Osteocyte (in vitro differentiated cells): ENCODE results near the gene IGFBP3. TPM values are rescaled to one million over a fixed set of nuclear protein-coding genes. Genes with fewer than 3 reads are reported as not detected.

Experiments used
- DNase-seq: peaks from one replicate; pipeline ENCODE4 v3.0.0; 2021; ENCODE audit warnings: mixed read lengths; ENCODE audit not compliant: unreplicated experiment; ENCODE audit errors: extremely low spot score
- H3K27ac Mint-ChIP-seq: one replicate; pipeline ENCODE4 v1.8.0; 2021; ENCODE audit warnings: mild to moderate bottlenecking, mixed read lengths; ENCODE audit not compliant: unreplicated experiment
- H3K27me3 Mint-ChIP-seq: one replicate; pipeline ENCODE4 v1.8.0; 2021; ENCODE audit warnings: mixed read lengths; ENCODE audit not compliant: unreplicated experiment
- H3K36me3 Mint-ChIP-seq: one replicate; pipeline ENCODE4 v1.8.0; 2021; ENCODE audit warnings: mixed read lengths; ENCODE audit not compliant: unreplicated experiment
- H3K4me1 Mint-ChIP-seq: one replicate; pipeline ENCODE4 v1.8.0; 2021; ENCODE audit warnings: mixed read lengths; ENCODE audit not compliant: unreplicated experiment
- H3K4me3 Mint-ChIP-seq: one replicate; pipeline ENCODE4 v1.8.0; 2021; ENCODE audit warnings: mild to moderate bottlenecking, moderate library complexity, mixed read lengths; ENCODE audit not compliant: unreplicated experiment
- H3K9me3 Mint-ChIP-seq: one replicate; pipeline ENCODE4 v1.8.0; 2021; ENCODE audit warnings: mixed read lengths; ENCODE audit not compliant: unreplicated experiment
- total RNA-seq: library from RNA; stranded (reverse); gene quantifications from 2 replicates; pipeline ENCODE4 v1.2.1, GENCODE V29; 2021
- TF ChIP-seq, protein P1 (sequence below): fragments of 200-600 bp; sonication (generic); IDR thresholded peaks from 2 replicates; pipeline ENCODE4 v1.5.0; 2021; ENCODE audit warnings: antibody characterized with exemption, mild to moderate bottlenecking, moderate library complexity

IGFBP3 gene
- total RNA-seq, 1 donor from 2014 or later, result 321 TPM

DNA sequence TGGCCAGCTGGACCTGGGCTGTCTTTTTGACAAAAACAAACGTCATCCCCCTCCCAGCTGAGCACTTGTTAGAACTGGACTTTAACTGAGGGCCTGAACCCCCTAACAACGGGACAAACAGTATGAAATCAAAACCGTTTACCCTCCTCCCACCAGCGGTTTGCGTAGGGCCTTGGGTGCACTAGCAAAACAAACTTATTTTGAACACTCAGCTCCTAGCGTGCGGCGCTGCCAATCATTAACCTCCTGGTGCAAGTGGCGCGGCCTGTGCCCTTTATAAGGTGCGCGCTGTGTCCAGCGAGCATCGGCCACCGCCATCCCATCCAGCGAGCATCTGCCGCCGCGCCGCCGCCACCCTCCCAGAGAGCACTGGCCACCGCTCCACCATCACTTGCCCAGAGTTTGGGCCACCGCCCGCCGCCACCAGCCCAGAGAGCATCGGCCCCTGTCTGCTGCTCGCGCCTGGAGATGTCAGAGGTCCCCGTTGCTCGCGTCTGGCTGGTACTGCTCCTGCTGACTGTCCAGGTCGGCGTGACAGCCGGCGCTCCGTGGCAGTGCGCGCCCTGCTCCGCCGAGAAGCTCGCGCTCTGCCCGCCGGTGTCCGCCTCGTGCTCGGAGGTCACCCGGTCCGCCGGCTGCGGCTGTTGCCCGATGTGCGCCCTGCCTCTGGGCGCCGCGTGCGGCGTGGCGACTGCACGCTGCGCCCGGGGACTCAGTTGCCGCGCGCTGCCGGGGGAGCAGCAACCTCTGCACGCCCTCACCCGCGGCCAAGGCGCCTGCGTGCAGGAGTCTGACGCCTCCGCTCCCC, 32.7 kb downstream of the IGFBP3 start, which contains the start of gene IGFBP1:
Gene IGFBP1, plus strand, starts transcription at position 304 of the 808 bp plus-strand sequence. Its CDS starts 165 bp downstream, at position 469.
- no peak for DNase-seq
- H3K4me3 Mint-ChIP-seq, result peak within 1 kb of the TSS; percentile 70
- peak within 1 kb of the TSS; percentile 92 for H3K27ac Mint-ChIP-seq
- peaks cover 66% of the 10 kb centered on the region for H3K4me1 Mint-ChIP-seq
- no peaks in the 10 kb centered on the region for H3K9me3 Mint-ChIP-seq
- no peaks in the 10 kb centered on the region for H3K27me3 Mint-ChIP-seq
- TF ChIP-seq, protein P1, sequence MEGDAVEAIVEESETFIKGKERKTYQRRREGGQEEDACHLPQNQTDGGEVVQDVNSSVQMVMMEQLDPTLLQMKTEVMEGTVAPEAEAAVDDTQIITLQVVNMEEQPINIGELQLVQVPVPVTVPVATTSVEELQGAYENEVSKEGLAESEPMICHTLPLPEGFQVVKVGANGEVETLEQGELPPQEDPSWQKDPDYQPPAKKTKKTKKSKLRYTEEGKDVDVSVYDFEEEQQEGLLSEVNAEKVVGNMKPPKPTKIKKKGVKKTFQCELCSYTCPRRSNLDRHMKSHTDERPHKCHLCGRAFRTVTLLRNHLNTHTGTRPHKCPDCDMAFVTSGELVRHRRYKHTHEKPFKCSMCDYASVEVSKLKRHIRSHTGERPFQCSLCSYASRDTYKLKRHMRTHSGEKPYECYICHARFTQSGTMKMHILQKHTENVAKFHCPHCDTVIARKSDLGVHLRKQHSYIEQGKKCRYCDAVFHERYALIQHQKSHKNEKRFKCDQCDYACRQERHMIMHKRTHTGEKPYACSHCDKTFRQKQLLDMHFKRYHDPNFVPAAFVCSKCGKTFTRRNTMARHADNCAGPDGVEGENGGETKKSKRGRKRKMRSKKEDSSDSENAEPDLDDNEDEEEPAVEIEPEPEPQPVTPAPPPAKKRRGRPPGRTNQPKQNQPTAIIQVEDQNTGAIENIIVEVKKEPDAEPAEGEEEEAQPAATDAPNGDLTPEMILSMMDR, result no peak
- no peaks in the 10 kb centered on the region for H3K36me3 Mint-ChIP-seq

DNA sequence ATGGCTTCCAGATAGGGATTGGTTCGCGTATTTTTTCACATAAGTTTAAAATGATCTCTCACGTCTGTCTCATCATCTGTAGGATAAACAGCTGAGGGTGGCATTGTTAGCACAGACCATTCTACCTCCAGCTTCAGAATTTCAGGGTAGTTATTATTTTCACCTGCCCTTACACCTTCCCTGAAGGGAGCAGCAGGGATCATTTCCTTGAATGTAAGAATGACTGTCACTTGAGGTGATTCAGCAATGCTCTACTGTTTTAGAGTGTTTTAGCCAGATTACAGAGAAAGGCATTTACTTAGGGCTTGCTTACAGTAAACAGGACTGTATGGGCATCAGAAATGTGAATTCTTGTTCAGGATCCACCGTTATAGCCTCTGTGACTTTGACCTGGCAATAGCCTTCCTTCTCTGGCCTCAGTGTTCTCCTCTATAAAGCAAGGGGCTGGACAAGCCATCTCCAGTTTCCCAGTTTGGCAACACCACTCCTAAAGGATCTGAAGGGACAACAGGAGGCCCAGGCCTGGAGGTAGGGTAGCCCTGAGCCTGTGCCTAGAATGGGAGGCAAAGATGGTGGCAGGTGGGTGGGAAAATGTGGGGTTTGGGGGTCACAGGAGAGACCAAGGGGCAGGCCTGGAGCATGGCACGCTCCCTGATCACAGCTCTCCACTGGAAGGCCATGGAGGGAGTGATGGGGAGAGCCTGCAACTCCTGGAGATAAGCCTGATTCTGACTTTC, 34.0 kb downstream of the IGFBP3 start:
- Mint-ChIP-seq H3K27me3 (no peaks in the 10 kb centered on the region), H3K4me3 (no peak overlapping the region), H3K36me3 (no peaks in the 10 kb centered on the region), H3K4me1 (peaks cover 76% of the 10 kb centered on the region), H3K27ac (peak overlapping the region; percentile 92), H3K9me3 (no peaks in the 10 kb centered on the region)
- no peak for DNase-seq
- TF ChIP-seq, protein P1, result no peak

DNA sequence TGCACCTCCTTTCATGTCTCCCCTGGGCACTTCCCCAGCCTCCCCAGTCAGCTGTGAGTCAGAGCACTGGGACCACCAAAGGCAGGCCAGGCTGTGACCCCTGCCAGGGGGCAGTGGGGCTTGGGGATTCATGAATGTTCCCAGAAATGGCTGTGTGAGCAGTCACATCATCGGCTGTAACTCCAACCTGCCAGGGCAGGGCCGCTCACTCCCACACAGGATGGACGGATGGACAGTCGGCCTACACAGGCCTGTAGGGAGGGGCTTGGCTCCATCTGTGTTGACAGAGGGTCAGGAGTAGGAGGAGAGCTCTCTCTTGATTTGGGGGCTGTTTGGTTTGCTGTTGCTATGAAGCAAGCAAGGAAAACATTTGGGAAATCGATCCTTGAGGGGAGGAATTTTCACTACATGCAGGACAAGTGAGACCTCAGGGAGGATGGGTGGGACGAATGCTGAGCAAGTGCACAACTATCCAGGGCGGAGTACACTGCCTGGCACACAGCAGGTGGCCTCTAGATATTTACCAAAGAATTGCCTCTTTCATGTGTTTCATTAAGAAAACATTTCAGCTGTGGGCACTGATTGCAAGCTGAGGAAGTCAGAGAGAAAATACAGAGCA, 35.7 kb downstream of the IGFBP3 start:
- TF ChIP-seq, protein P1, result no peak
- no peak for DNase-seq
- Mint-ChIP-seq H3K4me3 (no peak overlapping the region), H3K4me1 (peaks cover 74% of the 10 kb centered on the region), H3K27ac (peak overlapping the region; percentile 92), H3K27me3 (no peaks in the 10 kb centered on the region), H3K36me3 (no peaks in the 10 kb centered on the region), H3K9me3 (no peaks in the 10 kb centered on the region)

DNA sequence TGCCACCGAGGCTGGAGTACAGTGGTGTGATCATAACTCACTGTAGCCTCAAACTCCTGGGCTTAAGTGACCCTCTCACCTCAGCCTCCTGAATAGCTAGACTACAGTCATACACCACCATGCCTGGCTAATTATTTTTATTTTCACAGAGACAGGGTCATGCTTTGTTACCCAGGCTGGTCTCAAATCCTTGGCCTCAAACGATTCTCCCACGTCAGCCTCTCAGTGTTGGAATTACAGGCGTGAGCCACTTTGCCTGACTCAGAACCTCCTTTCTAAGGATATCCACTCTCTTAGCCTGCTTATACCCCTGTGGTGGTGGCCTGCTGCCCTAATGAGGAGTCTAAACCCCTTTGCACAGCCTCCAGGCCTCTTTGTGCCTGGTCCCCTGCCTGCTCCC, 36.9 kb downstream of the IGFBP3 start:
- Mint-ChIP-seq H3K27me3 (no peaks in the 10 kb centered on the region), H3K36me3 (no peaks in the 10 kb centered on the region), H3K9me3 (peaks cover 3% of the 10 kb centered on the region), H3K27ac (peak overlapping the region; percentile 92), H3K4me3 (no peak overlapping the region), H3K4me1 (peaks cover 67% of the 10 kb centered on the region)
- no peak for DNase-seq
- TF ChIP-seq, protein P1, result no peak

DNA sequence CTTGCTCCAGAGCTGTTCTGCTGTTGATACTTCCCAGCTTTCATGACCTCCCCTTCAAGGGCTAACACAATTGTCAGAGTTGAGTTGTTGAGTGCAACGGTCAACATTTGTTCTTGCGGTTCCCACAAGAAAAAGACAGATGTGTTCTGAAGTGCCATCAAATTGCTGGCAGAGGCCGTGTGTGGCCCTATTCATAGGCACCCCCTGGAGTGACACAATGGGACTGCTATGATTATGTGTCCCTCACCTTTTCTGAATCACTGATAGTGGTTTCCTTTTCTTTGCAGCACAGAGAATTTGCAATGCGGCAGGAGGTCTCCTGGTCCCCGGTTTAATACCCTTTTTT, 38.6 kb downstream of the IGFBP3 start:
- H3K27ac Mint-ChIP-seq, result peak overlapping the region; percentile 23
- no peaks in the 10 kb centered on the region for H3K36me3 Mint-ChIP-seq
- H3K9me3 Mint-ChIP-seq, result peaks cover 16% of the 10 kb centered on the region
- H3K4me1 Mint-ChIP-seq, result peaks cover 53% of the 10 kb centered on the region
- no peak for DNase-seq
- no peaks in the 10 kb centered on the region for H3K27me3 Mint-ChIP-seq
- TF ChIP-seq, protein P1, result no peak
- no peak overlapping the region for H3K4me3 Mint-ChIP-seq
